HG03064 (cell line): Measurements from ENCODE around the gene CDH10.

ENCODE experiments used
- ATAC-seq: cut with Tn5 transposase; IDR thresholded peaks from one replicate; pipeline ENCODE4 v1.9.1; 2021; ENCODE audit warnings: low read depth; ENCODE audit not compliant: unreplicated experiment

Gene CDH10

GRCh38 chr5:24492229-24492628 is 152.5 kb downstream of the CDH10 start:
- ATAC-seq = no peak

- ATAC-seq = no peak
Observed at GRCh38 chr5:24491490-24491889, 153.3 kb downstream of the CDH10 start.

DNA sequence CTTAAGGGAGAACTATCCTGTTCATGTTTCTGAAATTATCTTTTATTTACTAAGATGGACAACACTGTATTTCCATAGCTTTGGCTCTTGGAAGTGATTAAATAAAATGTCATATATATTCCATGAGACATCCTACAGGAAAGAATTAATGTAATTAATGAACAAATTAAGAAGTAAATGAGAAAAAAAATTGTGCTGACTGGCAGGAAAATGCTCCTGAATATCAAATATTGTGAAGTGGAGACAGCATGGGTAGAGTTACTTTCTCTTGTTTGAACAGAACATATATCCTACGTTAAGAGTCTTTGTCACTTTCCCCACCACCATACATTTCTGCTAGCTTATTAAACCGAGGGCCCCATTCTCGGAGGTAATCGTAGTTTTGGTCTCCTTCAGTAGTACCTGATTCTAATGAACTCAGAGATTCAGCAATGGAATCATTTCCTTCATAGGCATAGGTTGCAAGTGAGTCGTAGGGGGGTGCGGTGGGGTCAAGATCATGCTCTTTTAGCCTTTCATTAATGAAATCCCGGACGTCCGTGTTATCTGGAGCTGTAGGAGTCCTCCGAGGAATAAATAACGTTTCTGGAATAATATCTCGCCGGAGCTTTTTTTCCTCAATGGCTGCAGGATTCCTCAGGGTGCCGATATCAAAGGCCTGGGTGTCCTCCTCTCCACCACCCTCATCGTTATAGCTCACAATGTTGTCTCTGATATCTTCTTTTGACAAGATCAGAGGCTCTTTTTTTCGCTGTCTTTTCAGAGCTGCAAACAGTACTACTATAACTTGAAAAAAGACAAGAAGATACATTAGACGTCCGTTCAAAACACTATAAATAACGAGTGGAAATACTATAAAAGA is 157.2 kb downstream of the CDH10 start:
- no peak for ATAC-seq

GRCh38 chr5:24480952-24481351 is 163.8 kb downstream of the CDH10 start:
- ATAC-seq = no peak

GRCh38 chr5:24477958-24478357 is 166.8 kb downstream of the CDH10 start:
- ATAC-seq = no peak

- no peak for ATAC-seq
Observed at GRCh38 chr5:24475101-24475500, 169.7 kb downstream of the CDH10 start.

GRCh38 chr5:24474685-24475084 is 170.1 kb downstream of the CDH10 start:
- no peak for ATAC-seq

DNA sequence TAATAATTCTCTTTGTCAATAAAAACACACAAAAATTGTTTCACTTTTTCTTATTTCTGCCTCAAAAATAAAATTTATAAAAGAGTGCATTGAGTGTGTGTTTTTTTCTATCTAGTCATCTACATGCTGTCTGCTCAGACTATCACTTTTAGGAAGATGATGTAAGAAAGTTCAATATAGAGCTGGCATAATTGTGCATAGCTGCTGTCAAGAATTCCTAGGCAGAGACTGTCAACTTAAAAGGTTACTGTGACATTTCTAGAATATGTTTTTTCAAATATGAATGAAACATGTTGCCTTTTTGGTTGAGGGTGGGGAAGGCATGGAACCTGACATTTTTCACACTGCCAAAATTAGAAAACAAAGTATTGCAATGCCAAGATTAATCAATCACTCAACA is 172.3 kb downstream of the CDH10 start:
- no peak for ATAC-seq

- no peak for ATAC-seq
Observed at GRCh38 chr5:24444414-24444813, 200.4 kb downstream of the CDH10 start.

DNA sequence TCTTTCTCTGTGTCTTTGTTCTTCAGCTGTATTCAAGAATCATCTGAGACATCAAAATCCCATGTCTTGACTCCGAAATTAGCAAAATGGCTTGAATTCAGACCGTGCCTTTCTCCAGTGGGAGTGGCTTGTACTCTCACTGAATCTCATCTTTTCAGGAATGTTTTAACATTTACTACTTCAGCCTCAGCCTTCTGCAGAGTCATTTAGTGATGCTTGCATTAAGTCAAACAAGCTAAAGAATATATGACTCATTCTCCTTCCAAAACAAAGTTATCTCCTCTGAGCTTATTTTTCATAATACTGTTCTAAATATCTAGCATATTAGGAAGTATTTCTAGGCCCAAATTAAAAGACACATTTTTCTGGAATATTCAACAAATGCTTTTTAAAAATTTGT is 205.3 kb downstream of the CDH10 start:
- ATAC-seq = no peak
